Esophagus (tissue), 2 donors: ENCODE data around the gene CATSPERE. TPM values are rescaled to one million over a fixed set of nuclear protein-coding genes. Genes with fewer than 3 reads are reported as not detected.
"Not testable (repeated sequence)": the region's sequence is repeated elsewhere in the genome, so short reads cannot be mapped to it uniquely, and the experiment has no call there.

Experiments
- H3K27ac ChIP-seq, 2 donors: one replicate each; pipeline ENCODE4 v1.5.1; 2013; ENCODE audit warnings: low read depth in 2 of 2, mild to moderate bottlenecking in 2 of 2, inconsistent platforms in 1 of 2, low read length in 1 of 2, moderate library complexity in 1 of 2
- H3K27me3 ChIP-seq, 2 donors: one replicate each; pipeline ENCODE4 v1.6.1; 2013; ENCODE audit warnings: low read length in 2 of 2, control low read depth in 1 of 2, mild to moderate bottlenecking in 1 of 2; ENCODE audit not compliant: insufficient read depth in 2 of 2, control insufficient read depth in 1 of 2
- H3K36me3 ChIP-seq, 2 donors: one replicate each; pipeline ENCODE4 v1.6.1; 2013; ENCODE audit warnings: low read length in 1 of 2; ENCODE audit not compliant: control insufficient read depth in 2 of 2, insufficient read depth in 2 of 2
- H3K4me1 ChIP-seq, 2 donors: one replicate each; pipeline ENCODE4 v1.6.1; 2013; ENCODE audit warnings: low read length in 1 of 2; ENCODE audit not compliant: control insufficient read depth in 2 of 2, insufficient read depth in 2 of 2
- H3K4me3 ChIP-seq, 2 donors: one replicate each; pipeline ENCODE4 v1.5.1; 2013; ENCODE audit warnings: low read length in 2 of 2, mild to moderate bottlenecking in 2 of 2, low read depth in 1 of 2, moderate library complexity in 1 of 2
- H3K9me3 ChIP-seq, 2 donors: one replicate each; pipeline ENCODE4 v1.6.1; 2013; ENCODE audit warnings: mild to moderate bottlenecking in 2 of 2, low read depth in 1 of 2, low read length in 1 of 2, moderate library complexity in 1 of 2; ENCODE audit not compliant: control insufficient read depth in 2 of 2, insufficient read depth in 1 of 2
- whole genome bisulfite sequencing, 2 donors: extraction: QIAGEN DNeasy Blood & Tissue Kit; methylation state at CpG; one replicate each; pipeline ENCODE4 v1.1.7; 2013; 5-methylcytosine and 5-hydroxymethylcytosine counted together
- polyA plus RNA-seq, 2 donors: library from polyadenylated mRNA; stranded (reverse); fragments of 200-250 nt; gene quantifications; one replicate each; pipeline ENCODE4 v1.2.3, GENCODE V29; 2013
- donor health status: healthy with polysubstance abuse.
- donor health status: Bipolar disorder and iron deficiency.

The CATSPERE gene
- polyA plus RNA-seq, 2 donors: 0.14 to 0.39 TPM

DNA sequence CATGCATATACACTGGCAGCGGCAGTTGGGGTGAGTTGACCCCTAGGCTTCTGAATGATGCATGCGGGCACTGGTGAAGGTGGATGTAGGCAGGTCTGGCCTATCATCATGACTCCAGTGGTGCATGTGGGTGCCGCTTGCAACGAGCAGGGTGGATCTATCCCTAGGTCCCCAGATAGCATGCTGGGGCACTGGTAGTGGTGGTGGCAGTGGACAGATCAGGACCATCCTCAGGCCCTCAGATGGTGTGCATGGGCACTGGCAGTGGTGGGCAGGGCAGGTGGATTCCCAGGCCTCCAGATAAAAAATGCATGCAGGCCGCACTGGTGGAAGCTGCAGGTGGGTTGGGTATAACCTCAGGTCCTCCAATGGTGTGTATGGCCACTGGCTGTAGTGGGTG lies 52.4 kb downstream of the CATSPERE start:
- WGBS, 2 donors: 96% methylated on average over 5 of the region's 5 CpGs
- H3K36me3 ChIP-seq: no peaks in the 10 kb centered on the region
- H3K27me3 ChIP-seq: no peaks in the 10 kb centered on the region
- H3K27ac ChIP-seq: no peak overlapping the region
- no peaks in the 10 kb centered on the region for H3K4me1 ChIP-seq
- H3K9me3 ChIP-seq: no peaks in the 10 kb centered on the region
- no peak overlapping the region for H3K4me3 ChIP-seq

DNA sequence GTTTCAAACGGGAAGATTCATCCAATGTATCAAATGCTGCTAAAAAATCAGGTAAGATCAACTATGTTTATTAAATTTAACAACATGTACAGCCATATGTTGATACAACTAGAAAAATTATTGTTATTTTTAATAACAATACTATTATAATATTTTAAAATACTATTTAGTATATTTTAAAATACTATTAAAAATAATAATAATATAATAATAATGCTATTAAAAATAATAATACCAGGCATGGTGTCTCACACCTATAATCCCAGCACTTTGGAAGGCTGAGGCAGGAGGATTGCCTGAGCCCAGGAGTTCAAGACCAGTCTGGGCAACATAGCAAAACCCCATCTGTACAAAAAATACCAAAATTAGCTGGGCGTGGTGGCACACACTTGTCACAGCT lies 54.6 kb downstream of the CATSPERE start:
- Histone ChIP-seq H3K9me3 (no peaks in the 10 kb centered on the region), H3K4me3 (no peak overlapping the region)
- 86 to 90% methylated on average over 2 of the region's 2 CpGs for WGBS, 2 donors

DNA sequence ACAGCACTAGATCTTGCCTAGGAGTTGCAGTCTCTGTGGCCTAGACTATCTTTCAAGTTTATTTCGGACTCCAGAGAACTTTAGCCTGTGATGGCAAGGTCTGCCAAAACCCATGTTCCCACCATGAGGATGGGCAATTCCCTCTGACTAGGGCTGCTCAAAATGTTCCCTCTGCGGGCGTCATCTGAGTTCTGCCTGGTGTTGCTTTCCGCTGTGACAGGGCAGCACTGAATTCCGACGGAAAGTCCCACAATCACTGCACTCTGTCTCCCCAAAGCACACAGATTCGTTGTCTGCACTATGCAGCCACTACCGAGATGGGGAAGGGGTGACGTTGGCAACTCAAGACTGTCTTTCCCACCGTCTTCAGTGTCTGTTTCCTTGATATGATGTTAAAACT lies 75.2 kb downstream of the CATSPERE start:
- Histone ChIP-seq H3K9me3 (peaks cover 2 to 3% of the 10 kb centered on the region in 2 donors), H3K27me3 (no peaks in the 10 kb centered on the region), H3K36me3 (no peaks in the 10 kb centered on the region), H3K27ac (no peak overlapping the region), H3K4me3 (no peak overlapping the region), H3K4me1 (no peaks in the 10 kb centered on the region)
- WGBS, 2 donors: 62 to 72% methylated on average over 10 of the region's 10 CpGs

More for the DNA sequence above, 54.6 kb downstream of the CATSPERE start:
- H3K4me1 ChIP-seq: no peaks in the 10 kb centered on the region
- no peak overlapping the region for H3K27ac ChIP-seq
- no peaks in the 10 kb centered on the region for H3K36me3 ChIP-seq
- no peaks in the 10 kb centered on the region for H3K27me3 ChIP-seq

DNA sequence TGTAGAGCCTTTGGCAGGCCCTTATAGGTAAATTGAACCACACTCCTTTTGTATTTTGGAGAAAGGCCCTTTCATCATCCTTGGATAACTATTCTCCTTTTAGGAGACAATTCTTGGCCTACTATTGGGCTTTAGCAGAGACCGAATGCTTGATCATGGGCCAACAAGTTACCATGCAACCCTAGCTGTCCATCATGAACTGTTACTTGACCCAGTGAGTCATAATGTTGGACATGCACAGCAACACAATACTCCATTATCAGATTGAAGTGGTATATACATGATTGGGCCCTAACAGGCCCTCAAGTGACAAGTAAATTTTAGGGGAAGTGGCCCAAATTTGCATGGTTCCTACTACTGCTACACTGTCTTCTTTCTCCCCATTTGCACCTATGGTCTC lies 84.4 kb downstream of the CATSPERE start:
- WGBS, 2 donors: 90 to 97% methylated on average over 1 of the region's 1 CpG
- Histone ChIP-seq H3K27ac (no peak overlapping the region), H3K36me3 (no peaks in the 10 kb centered on the region), H3K9me3 (peaks cover 3 to 5% of the 10 kb centered on the region in 2 donors), H3K4me3 (no peak overlapping the region), H3K4me1 (no peaks in the 10 kb centered on the region), H3K27me3 (no peaks in the 10 kb centered on the region)

DNA sequence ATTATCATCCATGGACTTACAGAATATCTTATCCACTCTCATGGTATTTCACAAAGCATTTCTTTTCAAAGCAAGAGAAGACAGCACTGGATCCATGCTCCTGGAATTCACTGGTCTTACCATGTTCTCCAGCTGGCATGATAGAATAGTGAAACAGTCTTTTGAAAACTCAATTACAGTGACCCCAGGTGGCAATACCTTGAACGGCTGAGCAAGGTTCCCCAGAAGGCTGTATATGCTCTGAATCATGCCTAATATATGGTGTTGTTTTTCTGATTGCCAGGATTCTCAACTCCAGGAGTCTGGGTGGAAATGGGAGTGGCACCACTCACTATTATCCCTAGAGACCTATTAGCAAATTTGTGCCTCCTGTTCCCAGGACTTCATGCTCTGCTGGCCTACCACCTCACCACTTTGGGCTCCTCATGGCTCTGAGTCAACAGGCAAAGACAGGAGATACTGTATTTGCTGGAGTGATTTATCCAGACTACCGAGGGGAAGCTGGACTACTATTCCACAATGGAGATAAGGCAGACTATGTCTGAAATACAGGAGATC lies 87.6 kb downstream of the CATSPERE start:
- Histone ChIP-seq H3K4me3 (no peak overlapping the region), H3K4me1 (no peaks in the 10 kb centered on the region), H3K9me3 (peaks cover 3 to 5% of the 10 kb centered on the region in 2 donors), H3K36me3 (no peaks in the 10 kb centered on the region), H3K27me3 (no peaks in the 10 kb centered on the region), H3K27ac (no peak overlapping the region)
- WGBS, 2 donors: 67 to 75% methylated on average over 2 of the region's 2 CpGs

DNA sequence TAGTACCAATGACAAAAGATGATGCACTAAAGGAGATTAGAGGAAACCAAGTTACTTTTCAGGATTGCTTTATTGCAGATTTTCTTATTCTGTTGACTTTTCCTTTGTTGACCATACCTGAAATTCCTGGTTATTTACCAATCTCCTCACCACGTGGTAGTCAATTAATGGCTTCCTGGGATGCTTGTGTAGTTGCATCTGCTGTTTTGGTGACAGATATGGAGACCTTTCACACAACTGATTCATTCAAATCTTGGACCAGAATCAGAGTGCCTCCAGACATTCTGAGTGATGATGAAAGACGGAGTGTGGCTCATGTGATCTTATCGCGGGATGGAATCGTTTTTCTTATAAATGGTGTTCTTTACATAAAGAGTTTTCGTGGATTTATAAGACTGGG lies 91.3 kb downstream of the CATSPERE start:
- Histone ChIP-seq H3K4me1 (no peaks in the 10 kb centered on the region), H3K36me3 (no peaks in the 10 kb centered on the region), H3K27ac (no peak overlapping the region), H3K27me3 (no peaks in the 10 kb centered on the region), H3K4me3 (no peak overlapping the region), H3K9me3 (peaks cover 0 to 3% of the 10 kb centered on the region in 2 donors)
- WGBS, 2 donors: 72 to 79% methylated on average over 6 of the region's 6 CpGs

- H3K9me3 ChIP-seq: no peaks in the 10 kb centered on the region
- 93 to 95% methylated on average over 1 of the region's 1 CpG for WGBS, 2 donors
- H3K27ac ChIP-seq: no peak overlapping the region
- no peaks in the 10 kb centered on the region for H3K4me1 ChIP-seq
- H3K4me3 ChIP-seq: no peak overlapping the region
- no peaks in the 10 kb centered on the region for H3K27me3 ChIP-seq
- no peaks in the 10 kb centered on the region for H3K36me3 ChIP-seq
Measured at GRCh38 chr1:244556263-244556662, 95.2 kb downstream of the CATSPERE start.

DNA sequence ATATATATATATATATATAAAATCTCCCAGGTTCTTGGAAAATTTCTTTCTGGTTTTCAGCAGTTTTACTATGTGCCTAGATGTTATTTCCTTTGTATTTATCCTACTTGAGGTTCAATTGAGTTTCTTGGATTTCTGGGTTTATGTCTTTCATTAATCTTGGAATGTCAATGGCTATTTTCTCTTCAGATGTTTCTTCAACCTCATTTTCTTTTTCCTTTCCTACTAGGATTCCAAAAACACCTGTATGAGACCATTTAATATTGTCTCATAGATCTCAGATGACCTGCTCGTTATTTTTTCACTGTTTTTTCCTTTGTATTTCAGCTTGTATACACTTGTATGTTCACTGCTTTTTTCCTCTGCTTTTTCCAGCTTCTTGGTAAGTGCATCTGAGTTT lies 96.5 kb downstream of the CATSPERE start:
- 55 to 84% methylated on average over 1 of the region's 1 CpG for WGBS, 2 donors
- Histone ChIP-seq H3K4me3 (no peak overlapping the region), H3K27ac (no peak overlapping the region), H3K36me3 (no peaks in the 10 kb centered on the region), H3K27me3 (no peaks in the 10 kb centered on the region), H3K9me3 (no peaks in the 10 kb centered on the region), H3K4me1 (no peaks in the 10 kb centered on the region)

GRCh38 chr1:244559561-244559960 lies 98.5 kb downstream of the CATSPERE start:
- no peak overlapping the region for H3K27ac ChIP-seq
- no peaks in the 10 kb centered on the region for H3K36me3 ChIP-seq
- no peaks in the 10 kb centered on the region for H3K9me3 ChIP-seq
- H3K4me1 ChIP-seq: no peaks in the 10 kb centered on the region
- H3K4me3 ChIP-seq: no peak overlapping the region
- WGBS, 2 donors: 63 to 69% methylated on average over 1 of the region's 1 CpG
- H3K27me3 ChIP-seq: no peaks in the 10 kb centered on the region

- 100% methylated on average over 1 of the region's 1 CpG for WGBS, 2 donors
- not testable (repeated sequence) for H3K4me1 ChIP-seq, H3K4me3 ChIP-seq, H3K27me3 ChIP-seq, H3K36me3 ChIP-seq, H3K9me3 ChIP-seq, H3K27ac ChIP-seq
Measured at GRCh38 chr1:244562877-244563276, 101.8 kb downstream of the CATSPERE start.
